NB4 (cell line): ENCODE results near the gene GPR4.
"Not testable (repeated sequence)": the region's sequence is repeated elsewhere in the genome, so short reads cannot be mapped to it uniquely, and the experiment has no call there.

ENCODE experiments used
- DNase-seq: peaks from one replicate; pipeline ENCODE4 v3.0.0; 2010; ENCODE audit warnings: low read depth
- H3K4me3 ChIP-seq: one replicate; pipeline ENCODE4 v1.5.1; 2011; ENCODE audit warnings: mild to moderate bottlenecking, low read depth, low read length, moderate library complexity
- CTCF ChIP-seq: IDR thresholded peaks from one replicate; pipeline ENCODE4 v1.5.1; 2012; ENCODE audit warnings: low read depth, low read length
- MAX ChIP-seq: IDR thresholded peaks from 2 replicates; pipeline ENCODE4 v1.6.1; 2011; ENCODE audit warnings: low read depth, low read length
- MYC ChIP-seq: IDR thresholded peaks from 2 replicates; pipeline ENCODE4 v1.6.1; 2011; ENCODE audit warnings: low read depth, low read length
- POLR2A ChIP-seq: IDR thresholded peaks from 2 replicates; pipeline ENCODE4 v1.6.1; 2011; ENCODE audit warnings: mild to moderate bottlenecking; ENCODE audit not compliant: insufficient read length; ENCODE audit errors: extremely low read depth

GPR4 gene

GRCh38 chr19:45629704-45630103 lies 27.7 kb upstream of the GPR4 start:
- no peak for DNase-seq
- TF ChIP-seq CTCF (no peak), MAX (no peak), MYC (no peak)

GRCh38 chr19:45628219-45628618 lies 26.2 kb upstream of the GPR4 start:
- not testable (repeated sequence) for H3K4me3 ChIP-seq, DNase-seq

More at GRCh38 chr19:45629704-45630103, 27.7 kb upstream of the GPR4 start:
- H3K4me3 ChIP-seq, result no peak overlapping the region

- TF ChIP-seq POLR2A (no peak), MAX (no peak), CTCF (no peak), MYC (no peak)
- no peak overlapping the region for H3K4me3 ChIP-seq
- DNase-seq, result no peak
Observed at GRCh38 chr19:45623984-45624383, 22.0 kb upstream of the GPR4 start.

GRCh38 chr19:45621976-45622503 lies 20.0 kb upstream of the GPR4 start:
- no peak overlapping the region for H3K4me3 ChIP-seq
- TF ChIP-seq POLR2A (no peak), MYC (no peak), MAX (no peak), CTCF (no peak)
- no peak for DNase-seq

GRCh38 chr19:45621389-45621788 lies 19.4 kb upstream of the GPR4 start:
- H3K4me3 ChIP-seq, result no peak overlapping the region
- TF ChIP-seq POLR2A (no peak), MAX (no peak), MYC (no peak), CTCF (no peak)
- DNase-seq, result no peak

GRCh38 chr19:45616704-45617017 lies 14.6 kb upstream of the GPR4 start:
- TF ChIP-seq CTCF (no peak), MYC (no peak), MAX (no peak), POLR2A (no peak)
- no peak overlapping the region for H3K4me3 ChIP-seq
- DNase-seq, result no peak
